Measurements from ENCODE around the gene ORAI3.

ORAI3 gene

GRCh38 chr16:31003744-31004143 is 54.9 kb downstream of the ORAI3 start:
- peaks cover 0 to 8% (median 3%) of the 10 kb centered on the region in 4 donors for H3K4me1 ChIP-seq
- no peaks in the 10 kb centered on the region for H3K36me3 ChIP-seq
- no peak for TF ChIP-seq CTCF (IDR thresholded peaks at IDR 0.05)
- no peak overlapping the region for H3K27ac ChIP-seq
- peaks cover 0 to 26% of the 10 kb centered on the region in 2 donors for H3K27me3 ChIP-seq
- DNase-seq, result no peak
- H3K9me3 ChIP-seq, result no peaks in the 10 kb centered on the region
- intact Hi-C loops (cut with DNase I; ENCODE audit: low total_unique reads), result no loop called here
- no peak overlapping the region for H3K4me3 ChIP-seq

Measured in tibial artery (tissue), 4 donors.